ENCODE measurements around the gene FLT3LG.

Gene FLT3LG

DNA sequence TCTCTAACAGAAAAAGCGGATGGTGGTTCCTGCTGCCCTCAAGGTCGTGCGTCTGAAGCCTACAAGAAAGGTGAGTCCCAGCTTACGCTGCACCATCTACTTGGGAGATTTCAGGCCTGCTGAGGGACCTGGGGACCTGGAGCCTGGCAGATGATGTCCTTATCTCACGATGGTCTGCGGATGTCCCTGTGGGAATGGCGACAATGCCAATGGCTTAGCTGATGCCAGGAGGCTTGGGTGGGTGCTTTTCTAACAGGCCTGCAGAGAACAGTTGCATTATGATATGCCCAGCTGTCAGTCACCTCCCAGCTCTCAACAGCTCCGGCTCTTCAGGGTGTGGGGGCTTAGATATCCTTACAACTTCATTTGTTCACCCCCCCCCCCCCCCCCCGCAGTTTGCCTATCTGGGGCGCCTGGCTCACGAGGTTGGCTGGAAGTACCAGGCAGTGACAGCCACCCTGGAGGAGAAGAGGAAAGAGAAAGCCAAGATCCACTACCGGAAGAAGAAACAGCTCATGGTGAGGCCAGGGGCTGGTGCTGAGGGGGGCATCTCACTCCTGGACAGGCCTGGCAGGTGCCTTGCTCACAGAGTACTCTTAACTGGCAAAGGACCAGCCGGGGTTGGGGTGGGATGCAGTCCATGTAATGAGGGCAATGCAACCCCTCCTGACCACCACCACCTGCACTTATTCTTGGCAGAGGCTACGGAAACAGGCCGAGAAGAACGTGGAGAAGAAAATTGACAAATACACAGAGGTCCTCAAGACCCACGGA, 17.2 kb downstream of the FLT3LG start:
- ChIA-PET CTCF (interaction anchor here (0.7 to 1.2 kb wide), 2 partner anchors 13 to 20 kb away, joined by 3 read pairs; no protein-coding TSS in a partner anchor), POLR2A (interaction anchor here (1.3 to 5.9 kb wide), 2 partner anchors 10 to 39 kb away, joined by 7 to 41 read pairs; partner anchors contain the start of genes ALDH16A1 and PIH1D1)
- no peak for DNase-seq (ENCODE audit: extremely low spot score)
- no peak for TF ChIP-seq CTBP1 (IDR thresholded peaks at IDR 0.05; ENCODE audit: borderline replicate concordance)
- no peak for TF ChIP-seq FOXM1 (IDR thresholded peaks at IDR 0.05; ENCODE audit: borderline replicate concordance)
- TF ChIP-seq TARDBP (IDR thresholded peaks at IDR 0.05): no peak
- no peak for TF ChIP-seq ARNT (IDR thresholded peaks at IDR 0.05)
- TF ChIP-seq NFRKB (IDR thresholded peaks at IDR 0.05): no peak
- TF ChIP-seq FOXK2 (IDR thresholded peaks at IDR 0.05): no peak
- no peak for TF ChIP-seq ZNF384 (IDR thresholded peaks at IDR 0.05)
- no peak for TF ChIP-seq HDGF (IDR thresholded peaks at IDR 0.05; ENCODE audit: borderline replicate concordance)
- no peak for TF ChIP-seq ELF4 (IDR thresholded peaks at IDR 0.05)
- TF ChIP-seq, protein P1, sequence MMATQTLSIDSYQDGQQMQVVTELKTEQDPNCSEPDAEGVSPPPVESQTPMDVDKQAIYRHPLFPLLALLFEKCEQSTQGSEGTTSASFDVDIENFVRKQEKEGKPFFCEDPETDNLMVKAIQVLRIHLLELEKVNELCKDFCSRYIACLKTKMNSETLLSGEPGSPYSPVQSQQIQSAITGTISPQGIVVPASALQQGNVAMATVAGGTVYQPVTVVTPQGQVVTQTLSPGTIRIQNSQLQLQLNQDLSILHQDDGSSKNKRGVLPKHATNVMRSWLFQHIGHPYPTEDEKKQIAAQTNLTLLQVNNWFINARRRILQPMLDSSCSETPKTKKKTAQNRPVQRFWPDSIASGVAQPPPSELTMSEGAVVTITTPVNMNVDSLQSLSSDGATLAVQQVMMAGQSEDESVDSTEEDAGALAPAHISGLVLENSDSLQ (IDR thresholded peaks at IDR 0.05): no peak
- TF ChIP-seq SUZ12 (IDR thresholded peaks at IDR 0.05): no peak
- no peak for TF ChIP-seq FOXA1 (IDR thresholded peaks at IDR 0.05)
- no peak for TF ChIP-seq L3MBTL2 (conservative IDR thresholded peaks at IDR 0.05)
- no peak for TF ChIP-seq SP1 (IDR thresholded peaks at IDR 0.05)
- no peak for TF ChIP-seq BHLHE40 (IDR thresholded peaks at IDR 0.05; ENCODE audit: borderline replicate concordance)
- TF ChIP-seq LEF1 (IDR thresholded peaks at IDR 0.05; ENCODE audit: borderline replicate concordance): no peak

DNA sequence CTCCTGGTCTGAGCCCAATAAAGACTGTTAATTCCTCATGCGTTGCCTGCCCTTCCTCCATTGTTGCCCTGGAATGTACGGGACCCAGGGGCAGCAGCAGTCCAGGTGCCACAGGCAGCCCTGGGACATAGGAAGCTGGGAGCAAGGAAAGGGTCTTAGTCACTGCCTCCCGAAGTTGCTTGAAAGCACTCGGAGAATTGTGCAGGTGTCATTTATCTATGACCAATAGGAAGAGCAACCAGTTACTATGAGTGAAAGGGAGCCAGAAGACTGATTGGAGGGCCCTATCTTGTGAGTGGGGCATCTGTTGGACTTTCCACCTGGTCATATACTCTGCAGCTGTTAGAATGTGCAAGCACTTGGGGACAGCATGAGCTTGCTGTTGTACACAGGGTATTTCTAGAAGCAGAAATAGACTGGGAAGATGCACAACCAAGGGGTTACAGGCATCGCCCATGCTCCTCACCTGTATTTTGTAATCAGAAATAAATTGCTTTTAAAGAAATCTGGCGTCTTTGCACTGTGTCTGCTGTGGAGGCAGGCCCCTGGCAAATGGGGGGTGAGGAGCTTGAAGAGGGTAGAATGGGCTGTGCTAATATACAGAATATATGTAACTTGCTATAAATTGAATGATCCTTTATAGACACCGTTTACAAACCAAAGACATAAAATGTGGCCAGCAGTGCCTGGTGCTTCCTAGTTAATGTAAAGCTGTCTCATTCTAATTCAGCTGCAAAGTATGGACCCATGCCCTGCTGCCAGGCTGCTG, 18.0 kb downstream of the FLT3LG start:
- ChIA-PET POLR2A (interaction anchor here (0.5 to 5.9 kb wide), 10 partner anchors 10 to 92 kb away, joined by 3 to 41 read pairs (median 3); partner anchors contain the start of genes ALDH16A1, NOSIP, PIH1D1 and RCN3), CTCF (interaction anchor here (1.0 to 1.3 kb wide), 3 partner anchors 13 to 18 kb away, joined by 3 read pairs; no protein-coding TSS in a partner anchor)
- no peak for DNase-seq (ENCODE audit: extremely low spot score)
- no peak for TF ChIP-seq L3MBTL2 (conservative IDR thresholded peaks at IDR 0.05)
- no peak for TF ChIP-seq LEF1 (IDR thresholded peaks at IDR 0.05; ENCODE audit: borderline replicate concordance)
- no peak for TF ChIP-seq TARDBP (IDR thresholded peaks at IDR 0.05)
- peak; percentile 5; the same call in 1 of the 2 replicates for TF ChIP-seq ELF4 (IDR thresholded peaks at IDR 0.05)

DNA sequence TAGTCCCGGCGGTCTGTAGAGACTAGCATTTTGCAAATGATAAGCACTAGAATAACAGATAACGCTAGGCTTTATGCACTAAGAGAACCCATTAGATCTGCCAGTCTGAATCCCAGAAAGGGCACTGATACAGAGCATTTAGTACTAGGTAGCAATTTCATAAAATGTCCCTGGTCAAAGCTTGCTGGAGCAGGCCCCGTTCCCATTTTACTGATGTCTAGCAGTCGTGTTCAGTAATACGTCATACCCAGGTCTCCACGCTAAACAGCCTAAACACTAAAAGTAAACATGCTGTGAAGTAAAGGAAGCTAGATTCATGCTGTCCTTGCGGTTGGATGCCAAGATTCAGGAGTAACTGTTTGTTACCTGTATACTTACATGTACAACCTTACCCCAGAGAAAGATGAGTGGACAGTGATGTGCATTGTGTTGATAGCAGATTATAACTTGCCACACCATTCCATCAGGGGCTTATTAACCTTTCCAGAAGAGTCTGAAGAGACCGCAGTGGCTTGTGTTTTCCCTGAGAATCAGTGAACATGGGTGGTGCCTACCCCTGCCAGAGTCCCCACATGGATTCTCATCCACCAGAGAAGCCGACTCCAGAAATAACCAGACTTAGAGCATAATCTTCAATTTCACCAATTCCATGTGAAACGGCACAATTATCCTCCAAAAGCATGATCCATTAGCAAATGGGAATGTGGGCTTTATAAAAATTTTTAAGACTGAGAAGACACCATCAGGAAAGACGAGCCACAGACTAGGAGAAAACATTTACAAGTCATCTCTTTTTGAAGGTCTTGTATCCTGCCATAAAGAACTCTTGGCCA, 18.8 kb downstream of the FLT3LG start:
- no peak for DNase-seq (ENCODE audit: extremely low spot score)
- ChIA-PET CTCF (interaction anchor here (0.8 to 1.3 kb wide), 3 partner anchors 17 to 54 kb away, joined by 3 read pairs; no protein-coding TSS in a partner anchor), POLR2A (interaction anchor here (0.5 to 5.9 kb wide), 10 partner anchors 11 to 91 kb away, joined by 3 to 41 read pairs (median 3); partner anchors contain the start of genes ALDH16A1, NOSIP, PIH1D1 and RCN3)
- TF ChIP-seq ARNT (IDR thresholded peaks at IDR 0.05) (no peak), L3MBTL2 (conservative IDR thresholded peaks at IDR 0.05) (peak; percentile 34; the same call in 1 of the 2 replicates), BHLHE40 (IDR thresholded peaks at IDR 0.05; ENCODE audit: borderline replicate concordance) (peak; percentile 9; the same call in 1 of the 2 replicates), FOXM1 (IDR thresholded peaks at IDR 0.05; ENCODE audit: borderline replicate concordance) (no peak), CTBP1 (IDR thresholded peaks at IDR 0.05; ENCODE audit: borderline replicate concordance) (no peak), FOXA1 (IDR thresholded peaks at IDR 0.05) (no peak), ZNF384 (IDR thresholded peaks at IDR 0.05) (no peak), NFRKB (IDR thresholded peaks at IDR 0.05) (no peak; the same call in 1 of the 2 replicates), SUZ12 (IDR thresholded peaks at IDR 0.05) (no peak), SP1 (IDR thresholded peaks at IDR 0.05) (no peak), TARDBP (IDR thresholded peaks at IDR 0.05) (no peak), LEF1 (IDR thresholded peaks at IDR 0.05; ENCODE audit: borderline replicate concordance) (no peak), FOXK2 (IDR thresholded peaks at IDR 0.05) (peak; percentile 89), ELF4 (IDR thresholded peaks at IDR 0.05) (peak; percentile 29; the same call in 1 of the 2 replicates), HDGF (IDR thresholded peaks at IDR 0.05; ENCODE audit: borderline replicate concordance) (no peak)
- TF ChIP-seq, protein P1 (IDR thresholded peaks at IDR 0.05): no peak

DNA sequence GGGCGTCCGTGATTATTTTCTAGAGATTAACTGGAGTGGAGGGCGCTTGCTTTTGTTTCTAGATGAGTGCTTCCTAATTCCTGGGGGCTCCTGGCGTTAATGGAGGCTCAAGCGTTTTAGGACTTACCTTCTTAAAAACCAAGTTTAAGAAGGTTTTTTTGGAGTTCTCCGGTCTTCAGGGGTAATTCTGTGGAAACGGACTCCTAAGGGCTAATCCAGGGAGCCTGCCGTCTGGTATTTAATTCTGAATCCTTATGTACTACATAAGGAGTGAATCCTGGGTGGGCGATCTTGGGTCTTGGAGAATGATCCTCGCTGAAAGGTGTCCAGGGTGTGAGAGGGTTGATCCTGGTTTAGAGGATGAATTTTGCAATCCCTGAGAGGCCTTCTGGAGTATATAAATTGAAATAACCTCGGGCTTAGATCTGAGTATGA, 22.6 kb downstream of the FLT3LG start:
- DNase-seq (ENCODE audit: extremely low spot score): no peak
- TF ChIP-seq SUZ12 (IDR thresholded peaks at IDR 0.05): no peak
- TF ChIP-seq FOXM1 (IDR thresholded peaks at IDR 0.05; ENCODE audit: borderline replicate concordance): no peak
- TF ChIP-seq, protein P1 (IDR thresholded peaks at IDR 0.05): no peak
- no peak for TF ChIP-seq HDGF (IDR thresholded peaks at IDR 0.05; ENCODE audit: borderline replicate concordance)
- no peak for TF ChIP-seq BHLHE40 (IDR thresholded peaks at IDR 0.05; ENCODE audit: borderline replicate concordance)
- no peak for TF ChIP-seq TARDBP (IDR thresholded peaks at IDR 0.05)
- TF ChIP-seq CTBP1 (IDR thresholded peaks at IDR 0.05; ENCODE audit: borderline replicate concordance): no peak
- TF ChIP-seq FOXA1 (IDR thresholded peaks at IDR 0.05): no peak
- ChIA-PET POLR2A (interaction anchor here (1.0 to 5.9 kb wide), 7 partner anchors 9 to 373 kb away, joined by 3 to 41 read pairs (median 10); partner anchors contain the start of genes ALDH16A1, PIH1D1, PRMT1 and RPL13A), CTCF (interaction anchor here (1.5 kb wide), 1 partner anchor 50 kb away, joined by 3 read pairs; no protein-coding TSS in a partner anchor)

Data from HEK293T (cell line).